NCI-H1417 (cell line): Measurements from ENCODE around the gene SH2D1B.
A peak's percentile ranks its signal among the peaks of the same experiment; 100 is the strongest.
"Not testable (repeated sequence)": the region's sequence is repeated elsewhere in the genome, so short reads cannot be mapped to it uniquely, and the experiment has no call there.

Experiments
- DNase-seq, 3 experiments: peaks; one replicate each; lab custom pipeline; 2025; lab: John Stamatoyannopoulos, UW

SH2D1B gene, protein sequence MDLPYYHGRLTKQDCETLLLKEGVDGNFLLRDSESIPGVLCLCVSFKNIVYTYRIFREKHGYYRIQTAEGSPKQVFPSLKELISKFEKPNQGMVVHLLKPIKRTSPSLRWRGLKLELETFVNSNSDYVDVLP

DNA sequence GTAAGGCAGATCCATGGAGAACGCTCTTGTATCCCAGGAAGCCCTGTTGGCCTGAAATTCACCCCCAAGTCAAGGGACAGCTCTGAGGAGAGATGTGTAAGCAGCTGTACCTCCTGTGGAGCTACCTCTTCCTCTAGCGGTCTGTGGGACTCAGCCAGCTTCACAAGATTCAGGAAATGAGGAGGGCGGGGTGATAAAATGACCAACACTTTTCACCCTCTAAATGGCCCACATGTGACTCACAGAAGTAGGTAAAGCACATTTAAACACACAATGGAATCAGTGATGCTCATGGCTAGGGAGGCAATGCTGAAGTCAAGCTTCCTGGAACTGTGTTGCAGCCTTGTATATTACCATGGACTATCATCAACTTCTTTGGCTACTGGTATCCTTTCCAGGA is at the start of gene SH2D1B:
SH2D1B (minus strand) TSS at position 135 of the 400 bp plus-strand sequence; CDS start at position 15, 120 bp downstream.
- DNase-seq = no peak

DNA sequence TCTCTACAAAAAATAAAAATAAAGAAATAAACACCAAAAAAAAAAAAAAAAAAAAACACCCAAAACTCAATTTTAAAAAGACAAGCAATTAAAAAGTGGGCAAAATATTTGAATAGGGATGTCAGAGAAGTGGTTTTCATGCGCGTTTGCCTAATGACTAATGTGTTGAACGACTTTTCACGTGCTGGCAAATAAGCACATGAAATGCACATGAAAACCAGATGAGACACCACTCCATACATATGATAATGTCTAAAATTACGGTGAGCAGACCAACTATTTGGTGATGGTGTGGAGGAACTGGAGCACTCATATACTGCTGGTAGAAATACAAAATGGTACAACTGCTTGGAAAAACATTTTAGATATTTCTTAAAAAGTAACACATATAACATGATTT is 46.3 kb upstream of the SH2D1B start:
- DNase-seq = peak in 1 of 3 experiments; percentile 47

- no peak for DNase-seq
Measured at GRCh38 chr1:162456323-162456722, 44.4 kb upstream of the SH2D1B start.

DNA sequence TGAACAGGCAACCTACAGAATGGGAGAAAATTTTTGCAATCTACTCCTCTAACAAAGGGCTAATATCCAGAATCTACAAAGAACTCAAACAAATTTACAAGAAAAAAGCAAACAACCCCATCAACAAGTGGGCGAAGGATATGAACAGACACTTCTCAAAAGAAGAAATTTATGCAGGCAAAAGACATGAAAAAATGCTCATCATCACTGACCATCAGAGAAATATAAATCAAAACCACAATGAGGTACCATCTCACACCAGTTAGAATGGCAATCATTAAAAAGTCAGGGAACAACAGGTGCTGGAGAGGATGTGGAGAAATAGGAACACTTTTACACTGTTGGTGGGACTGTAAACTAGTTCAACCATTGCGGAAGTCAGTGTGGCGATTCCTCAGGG is 42.4 kb upstream of the SH2D1B start:
- DNase-seq = not testable (repeated sequence)

GRCh38 chr1:162446946-162447345 is 35.0 kb upstream of the SH2D1B start:
- no peak for DNase-seq

DNA sequence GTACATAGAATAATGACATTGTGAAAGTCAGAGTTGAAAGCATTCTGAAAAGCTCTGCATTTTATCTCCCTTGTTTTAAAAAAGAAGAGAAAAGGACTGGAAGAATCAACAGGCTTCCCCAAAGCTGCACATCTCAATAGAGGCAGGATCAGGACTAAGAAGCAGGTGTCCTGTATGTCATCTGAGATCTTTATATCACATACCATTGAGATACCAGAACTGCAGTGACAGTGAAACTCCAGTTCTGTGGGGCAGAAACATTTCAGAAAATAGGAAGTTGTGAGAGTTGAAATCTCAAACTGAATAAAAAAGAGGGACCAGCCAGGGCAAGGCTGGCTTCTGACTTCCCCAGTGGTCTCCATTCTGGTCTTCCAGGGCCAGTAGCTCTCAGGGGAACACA is 33.0 kb upstream of the SH2D1B start:
- DNase-seq = no peak

DNA sequence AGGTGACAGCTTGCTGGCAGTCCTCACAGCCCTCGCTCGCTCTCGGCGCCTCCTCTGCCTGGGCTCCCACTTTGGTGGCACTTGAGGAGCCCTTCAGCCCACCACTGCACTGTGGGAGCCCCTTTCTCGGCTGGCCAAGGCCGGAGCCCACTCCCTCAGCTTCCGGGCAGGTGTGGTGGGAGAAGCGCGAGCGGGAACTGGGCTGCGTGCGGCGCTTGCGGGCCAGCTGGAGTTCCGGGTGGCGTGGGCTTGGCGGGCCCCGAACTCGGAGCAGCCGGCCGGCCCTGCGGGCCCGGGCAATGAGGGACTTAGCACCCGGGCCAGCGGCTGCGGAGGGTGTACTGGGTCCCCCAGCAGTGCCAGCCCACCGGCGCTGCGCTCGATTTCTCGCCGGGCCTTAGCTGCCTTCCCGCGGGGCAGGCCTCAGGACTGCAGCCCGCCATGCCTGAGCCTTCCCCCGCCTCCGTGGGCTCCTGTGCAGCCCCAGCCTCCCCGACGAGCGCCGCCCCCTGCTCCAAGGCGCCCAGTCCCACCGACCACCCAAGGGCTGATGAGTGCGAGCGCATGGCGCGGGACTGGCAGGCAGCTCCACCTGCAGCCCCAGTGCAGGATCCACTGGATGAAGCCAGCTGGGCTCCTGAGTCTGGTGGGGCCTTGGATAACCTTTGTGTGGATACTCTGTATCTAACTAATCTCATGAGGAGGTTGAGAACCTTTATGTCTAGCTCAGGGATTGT is 21.2 kb upstream of the SH2D1B start:
- not testable (repeated sequence) for DNase-seq

GRCh38 chr1:162430583-162430982 is 18.6 kb upstream of the SH2D1B start:
- DNase-seq = no peak

- DNase-seq = no peak
Measured at GRCh38 chr1:162422662-162423375, 10.9 kb upstream of the SH2D1B start.

- DNase-seq = no peak
Measured at GRCh38 chr1:162421258-162422164, 9.6 kb upstream of the SH2D1B start.

GRCh38 chr1:162420120-162420519 is 8.2 kb upstream of the SH2D1B start:
- no peak for DNase-seq

- not testable (repeated sequence) for DNase-seq
Measured at GRCh38 chr1:162419450-162419931, 7.6 kb upstream of the SH2D1B start.

GRCh38 chr1:162418584-162418983 is 6.6 kb upstream of the SH2D1B start:
- DNase-seq = not testable (repeated sequence)

DNA sequence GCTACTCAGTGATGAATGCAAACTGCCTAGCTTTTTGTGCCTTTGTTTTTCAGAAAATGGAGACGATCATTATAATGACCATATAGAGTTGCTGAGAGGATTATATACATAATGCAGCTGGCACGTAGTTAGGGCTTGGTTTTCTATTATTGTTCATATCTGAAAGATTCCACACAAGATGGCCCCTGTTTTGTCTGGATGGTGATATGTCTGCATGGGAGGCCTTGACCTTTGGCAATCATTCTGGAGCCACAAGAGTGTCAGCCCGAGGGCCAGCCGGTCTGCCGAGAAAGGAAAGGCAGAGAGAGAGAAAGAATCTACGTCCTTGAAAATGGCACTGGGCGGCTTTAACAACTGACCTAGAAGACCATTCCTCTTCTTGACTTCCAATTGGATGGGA is 5.7 kb upstream of the SH2D1B start:
- no peak for DNase-seq

GRCh38 chr1:162416909-162417308 is 5.0 kb upstream of the SH2D1B start:
- DNase-seq = no peak

DNA sequence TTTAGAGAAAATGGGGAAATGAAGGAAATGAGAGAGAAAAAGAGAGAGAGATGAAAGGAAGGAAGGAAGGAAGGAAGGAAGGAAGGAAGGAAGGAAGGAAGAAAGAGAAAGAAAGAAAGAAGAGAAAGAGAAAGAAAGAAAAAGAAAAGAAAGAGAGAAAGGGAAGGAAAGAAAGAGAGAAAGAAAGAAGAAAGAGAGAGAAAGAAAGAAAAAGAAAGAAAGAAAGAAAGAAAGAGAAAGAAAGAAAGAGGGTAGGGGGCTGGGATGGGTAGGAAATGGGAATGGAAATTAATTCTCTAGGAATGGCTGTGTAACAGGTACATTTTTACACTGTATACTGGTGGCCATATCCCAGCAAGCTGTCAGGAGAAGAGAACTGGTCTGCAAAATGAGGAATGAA is 4.3 kb upstream of the SH2D1B start:
- DNase-seq = no peak

- DNase-seq = no peak
Measured at GRCh38 chr1:162407539-162407938, 4.4 kb downstream of the SH2D1B start.

- no peak for DNase-seq
Measured at GRCh38 chr1:162406811-162407210, 5.1 kb downstream of the SH2D1B start.

- no peak for DNase-seq
Measured at GRCh38 chr1:162405800-162406199, 6.1 kb downstream of the SH2D1B start.

DNA sequence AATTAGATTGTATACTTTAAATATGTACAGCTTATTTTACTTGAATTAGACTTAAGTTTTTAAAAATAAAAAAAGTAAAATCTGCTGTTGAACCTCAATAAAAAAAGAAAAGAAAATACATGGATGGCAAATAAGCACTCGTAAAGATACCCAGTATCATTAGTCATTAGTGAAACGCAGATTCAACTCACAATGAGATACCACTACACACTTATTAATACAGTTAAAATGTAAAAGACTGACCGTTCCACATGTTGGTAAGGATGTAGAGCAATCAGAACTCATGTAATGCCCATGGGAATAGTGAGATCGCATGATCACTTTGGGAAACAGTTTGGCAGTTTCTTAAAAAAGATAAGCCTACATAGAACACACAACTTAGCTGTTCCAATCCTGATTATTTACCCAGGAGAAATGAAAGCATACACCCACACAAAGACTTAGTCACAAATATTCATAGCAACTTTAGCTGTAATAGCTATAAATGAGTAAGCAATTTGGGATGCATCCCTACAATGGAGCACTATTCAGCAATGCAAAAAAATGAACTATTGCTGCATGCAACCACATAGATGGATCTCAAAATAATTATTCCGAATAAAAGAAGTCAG is 7.3 kb downstream of the SH2D1B start:
- DNase-seq = no peak

- no peak for DNase-seq
Measured at GRCh38 chr1:162400790-162401355, 11.1 kb downstream of the SH2D1B start.
